Omental fat pad (tissue), 4 donors: ENCODE measurements around the gene LPCAT4. TPM values are rescaled to one million over a fixed set of nuclear protein-coding genes. Genes with fewer than 3 reads are reported as not detected.
"Not testable (repeated sequence)": the region's sequence is repeated elsewhere in the genome, so short reads cannot be mapped to it uniquely, and the experiment has no call there.

Experiments
- ATAC-seq: fragments of 150-250 bp; one replicate; pipeline ENCODE4 v1.9.1; 2016; ENCODE audit warnings: mild to moderate bottlenecking, moderate library complexity; ENCODE audit not compliant: low FRiP score
- DNase-seq: peaks from one replicate; pipeline ENCODE4 v3.0.0-alpha.2; 2019; ENCODE audit warnings: low spot score
- total RNA-seq, 4 donors: library from RNA; depleted of rRNA; stranded (reverse); fragments of >200 nt; gene quantifications; one replicate each; pipeline ENCODE4 v1.1.0, GENCODE V29; 2016
- TF ChIP-seq, protein P1 (sequence below), 3 donors: fragments of 450-650 bp; IDR thresholded peaks; one replicate each; pipeline ENCODE4 v1.5.1; 2016 to 2017; ENCODE audit warnings: antibody characterized with exemption in 3 of 3, mild to moderate bottlenecking in 3 of 3, moderate library complexity in 2 of 3

Gene LPCAT4, protein sequence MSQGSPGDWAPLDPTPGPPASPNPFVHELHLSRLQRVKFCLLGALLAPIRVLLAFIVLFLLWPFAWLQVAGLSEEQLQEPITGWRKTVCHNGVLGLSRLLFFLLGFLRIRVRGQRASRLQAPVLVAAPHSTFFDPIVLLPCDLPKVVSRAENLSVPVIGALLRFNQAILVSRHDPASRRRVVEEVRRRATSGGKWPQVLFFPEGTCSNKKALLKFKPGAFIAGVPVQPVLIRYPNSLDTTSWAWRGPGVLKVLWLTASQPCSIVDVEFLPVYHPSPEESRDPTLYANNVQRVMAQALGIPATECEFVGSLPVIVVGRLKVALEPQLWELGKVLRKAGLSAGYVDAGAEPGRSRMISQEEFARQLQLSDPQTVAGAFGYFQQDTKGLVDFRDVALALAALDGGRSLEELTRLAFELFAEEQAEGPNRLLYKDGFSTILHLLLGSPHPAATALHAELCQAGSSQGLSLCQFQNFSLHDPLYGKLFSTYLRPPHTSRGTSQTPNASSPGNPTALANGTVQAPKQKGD
- 10 to 100 TPM in 2 of 4 donors, 1 to 10 TPM in 2; 5.8 to 28.7 (median 13.3) TPM for total RNA-seq

DNA sequence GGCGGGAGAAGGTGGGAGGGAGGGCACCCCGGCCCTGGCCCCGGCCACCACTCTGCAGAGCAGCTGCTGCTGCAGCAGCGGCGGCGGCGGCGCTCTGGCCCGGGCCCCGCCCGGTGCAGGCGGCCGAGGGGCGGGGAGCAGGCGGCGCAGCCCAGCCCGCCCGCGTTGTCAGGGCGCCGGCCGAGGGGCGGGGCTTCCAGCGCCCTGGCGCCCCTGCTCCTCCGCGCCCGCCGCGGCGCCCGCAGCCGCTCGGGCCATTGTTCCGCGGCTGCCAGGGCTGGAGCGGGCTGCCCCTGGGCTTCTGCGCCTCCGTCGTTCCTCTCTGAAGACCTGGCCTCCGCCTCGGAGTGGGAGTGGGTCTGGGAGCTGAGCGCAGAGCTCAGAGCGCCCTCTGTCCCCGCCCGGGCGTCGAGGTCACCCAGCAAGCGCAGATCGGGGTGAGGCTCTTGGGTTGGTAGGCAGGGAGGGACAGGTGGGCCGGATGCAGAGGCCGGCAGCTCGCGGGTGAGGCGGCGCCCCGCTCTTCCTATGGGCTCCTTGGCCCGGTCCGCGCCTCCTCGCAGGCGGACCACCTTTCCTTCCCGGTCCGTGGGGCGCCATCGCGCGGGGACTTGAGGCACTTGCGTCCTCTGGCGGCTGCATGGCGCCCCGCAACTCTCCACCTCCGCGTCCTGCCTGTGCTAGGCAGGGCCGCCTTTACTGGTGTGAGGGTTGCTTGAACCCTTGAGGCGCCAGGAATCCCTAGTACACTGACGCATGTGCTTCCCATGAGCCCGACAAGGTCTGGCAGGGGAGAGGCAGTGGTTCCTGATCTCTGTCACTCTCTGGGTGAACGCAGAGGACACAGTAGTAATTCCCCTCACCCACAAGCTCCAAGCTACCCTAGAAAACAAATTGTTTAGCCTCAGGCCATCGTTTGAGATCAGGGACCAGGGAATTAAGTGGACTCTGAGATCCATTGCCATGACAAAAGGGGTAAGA, at the start of gene LPCAT4:
Gene LPCAT4 (minus strand): TSS at position 96 of the 981 bp plus-strand sequence. CDS start 96 bp downstream, outside the sequence.
- ATAC-seq (peak; percentile 94), DNase-seq (peak; percentile 77)
- TF ChIP-seq, protein P1, sequence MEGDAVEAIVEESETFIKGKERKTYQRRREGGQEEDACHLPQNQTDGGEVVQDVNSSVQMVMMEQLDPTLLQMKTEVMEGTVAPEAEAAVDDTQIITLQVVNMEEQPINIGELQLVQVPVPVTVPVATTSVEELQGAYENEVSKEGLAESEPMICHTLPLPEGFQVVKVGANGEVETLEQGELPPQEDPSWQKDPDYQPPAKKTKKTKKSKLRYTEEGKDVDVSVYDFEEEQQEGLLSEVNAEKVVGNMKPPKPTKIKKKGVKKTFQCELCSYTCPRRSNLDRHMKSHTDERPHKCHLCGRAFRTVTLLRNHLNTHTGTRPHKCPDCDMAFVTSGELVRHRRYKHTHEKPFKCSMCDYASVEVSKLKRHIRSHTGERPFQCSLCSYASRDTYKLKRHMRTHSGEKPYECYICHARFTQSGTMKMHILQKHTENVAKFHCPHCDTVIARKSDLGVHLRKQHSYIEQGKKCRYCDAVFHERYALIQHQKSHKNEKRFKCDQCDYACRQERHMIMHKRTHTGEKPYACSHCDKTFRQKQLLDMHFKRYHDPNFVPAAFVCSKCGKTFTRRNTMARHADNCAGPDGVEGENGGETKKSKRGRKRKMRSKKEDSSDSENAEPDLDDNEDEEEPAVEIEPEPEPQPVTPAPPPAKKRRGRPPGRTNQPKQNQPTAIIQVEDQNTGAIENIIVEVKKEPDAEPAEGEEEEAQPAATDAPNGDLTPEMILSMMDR (IDR thresholded peaks at IDR 0.05) = peak in 1 of 3 donors; percentile 59

DNA sequence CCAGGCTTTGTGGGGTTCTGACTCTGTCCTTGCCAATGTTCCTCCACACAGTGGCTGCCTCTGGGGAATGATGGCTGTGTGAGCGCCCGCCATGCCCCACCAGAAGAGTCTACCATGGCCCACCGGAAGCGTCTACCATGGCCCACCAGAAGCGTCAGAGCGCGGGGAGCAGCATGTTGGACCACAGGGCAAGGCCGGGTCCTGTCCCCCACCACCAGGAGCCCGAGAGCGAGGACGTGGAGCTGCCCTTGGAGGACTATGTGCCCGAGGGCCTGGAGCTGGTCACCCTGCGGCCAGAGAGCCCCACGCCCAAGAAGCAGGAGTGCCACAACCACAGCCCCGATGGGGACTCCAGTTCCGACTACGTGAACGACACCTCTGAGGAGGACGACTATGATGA, 42.5 kb upstream of the LPCAT4 start:
- not testable (repeated sequence) for DNase-seq, ATAC-seq

DNA sequence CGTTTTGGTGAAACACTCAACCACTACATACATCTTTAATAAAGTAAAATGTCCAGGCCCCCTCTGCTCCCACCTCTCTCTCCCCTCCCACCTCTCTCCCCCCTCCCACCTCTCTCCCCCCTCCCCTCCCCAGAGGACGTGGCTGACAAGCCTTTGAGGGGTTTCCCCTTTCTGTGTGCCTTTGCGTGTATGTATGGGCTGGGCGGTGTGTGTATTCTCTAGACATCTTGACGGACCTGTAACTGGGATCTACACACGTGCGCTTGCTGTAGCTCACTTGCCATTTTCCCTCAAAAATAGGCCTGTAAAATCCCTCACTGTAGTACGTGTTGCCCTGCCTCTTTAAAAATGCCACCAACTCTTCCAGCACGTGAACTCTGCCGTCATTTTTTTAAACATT, 42.0 kb upstream of the LPCAT4 start:
- not testable (repeated sequence) for ATAC-seq, DNase-seq

DNA sequence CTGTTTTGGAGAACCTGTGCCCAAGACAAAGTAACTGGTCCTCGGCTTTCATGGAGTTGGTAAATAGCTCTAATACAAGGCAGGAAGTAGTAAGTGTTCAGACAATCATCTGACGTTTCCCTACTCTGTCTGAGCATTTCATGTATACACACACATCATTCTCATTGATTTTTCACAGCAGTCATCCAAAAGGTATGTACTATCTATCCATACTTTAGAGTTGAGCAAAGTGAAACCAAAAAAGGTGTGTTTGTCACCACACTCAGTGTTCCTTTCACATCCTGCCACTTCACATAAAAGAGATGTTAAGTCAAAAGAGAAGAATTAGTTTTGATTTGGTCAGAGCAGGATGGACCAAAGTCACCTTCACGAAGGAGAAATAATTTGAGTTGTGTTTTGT, 36.9 kb upstream of the LPCAT4 start:
- DNase-seq, ATAC-seq: not testable (repeated sequence)

DNA sequence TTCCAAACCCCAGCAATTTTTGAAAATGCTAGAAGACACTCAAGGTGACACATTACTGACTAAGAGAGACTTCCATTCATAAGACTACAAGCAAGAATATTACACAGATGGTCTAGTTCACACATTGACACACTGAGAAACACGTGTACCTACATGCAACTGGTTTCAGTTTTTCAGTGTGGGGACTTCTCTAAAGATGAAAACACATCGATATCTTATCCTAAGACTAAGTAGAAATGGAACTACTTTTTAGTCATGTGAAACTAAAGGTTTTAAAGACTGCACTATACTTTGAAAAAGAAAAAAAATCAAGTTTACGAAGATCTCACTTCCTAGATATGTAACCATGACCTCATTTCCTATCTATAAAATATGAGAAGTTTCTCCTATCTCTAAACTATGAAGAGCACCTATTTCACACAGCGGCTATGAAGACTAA, 36.2 kb upstream of the LPCAT4 start:
- not testable (repeated sequence) for ATAC-seq, DNase-seq

DNA sequence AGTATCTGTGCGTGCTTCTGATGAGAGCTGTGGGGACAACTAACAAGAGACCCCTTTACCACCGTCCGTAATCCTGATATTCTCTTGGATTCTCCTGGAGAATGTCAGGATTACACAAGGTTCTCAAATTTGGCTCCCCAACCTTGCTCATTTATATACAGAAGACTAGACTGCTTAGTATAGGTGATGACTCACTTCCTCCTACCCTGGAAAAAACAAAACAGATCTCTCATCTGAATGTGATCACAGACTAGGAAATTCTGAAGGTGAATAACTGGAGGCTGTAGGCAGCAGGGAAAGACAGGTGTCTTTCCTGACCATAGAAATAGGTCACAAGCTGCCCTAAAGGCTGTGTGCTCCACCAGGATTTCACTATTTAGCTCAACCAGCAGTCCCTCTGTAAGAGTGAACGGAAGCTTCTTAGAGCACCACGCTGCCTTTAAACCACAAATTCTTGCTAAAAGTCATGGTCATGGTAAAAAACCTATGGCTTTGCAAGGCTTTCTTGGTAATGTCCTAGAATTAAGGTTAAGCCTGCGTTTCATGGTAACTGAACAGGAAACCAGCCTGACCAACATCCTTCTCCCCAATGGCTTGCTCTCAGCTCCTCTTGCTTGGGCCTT, 30.8 kb upstream of the LPCAT4 start:
- not testable (repeated sequence) for DNase-seq, ATAC-seq

DNA sequence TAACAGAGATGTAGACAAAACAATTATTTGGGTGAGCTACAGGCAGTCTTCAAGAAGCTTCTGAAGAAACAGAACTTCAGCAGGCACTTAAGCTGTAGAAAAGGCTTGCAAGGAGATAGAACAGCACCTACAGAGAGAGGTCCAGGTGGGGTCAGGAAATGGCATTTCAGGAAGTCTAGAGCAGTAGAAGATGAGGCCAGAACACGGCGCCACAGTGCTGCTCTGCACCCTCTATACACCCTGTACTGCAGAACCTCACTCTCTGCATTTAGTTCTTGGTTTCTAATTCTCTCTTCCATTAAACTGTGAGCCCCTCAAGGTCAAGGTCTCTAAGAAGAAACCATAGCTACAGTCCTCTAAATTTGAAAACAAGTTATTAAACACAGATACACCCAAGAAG, 26.0 kb upstream of the LPCAT4 start:
- DNase-seq, ATAC-seq: not testable (repeated sequence)

DNA sequence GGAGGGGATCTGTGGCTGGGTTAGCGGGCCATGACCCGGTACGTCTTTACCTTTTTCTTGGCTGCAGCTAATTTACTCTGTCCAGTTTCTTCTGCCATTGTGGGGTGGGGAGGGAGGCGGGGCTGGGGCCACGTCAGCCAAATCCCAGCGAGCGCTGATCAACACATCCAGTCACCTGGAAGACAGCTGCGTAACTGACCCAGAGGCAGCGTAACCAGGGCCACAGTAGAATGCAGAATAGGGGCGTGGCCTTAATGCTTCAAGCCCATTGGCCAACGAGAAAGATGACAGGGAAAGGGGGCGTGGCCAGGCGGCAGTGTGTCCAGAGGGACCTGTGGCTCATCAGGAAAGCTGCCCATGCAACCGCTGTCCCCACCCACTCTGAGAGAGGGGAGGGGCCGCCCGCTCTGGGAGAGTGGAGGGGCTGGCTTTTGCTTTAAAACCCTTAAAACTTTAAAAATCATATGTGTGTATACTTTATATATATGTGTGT, 22.6 kb upstream of the LPCAT4 start:
- not testable (repeated sequence) for ATAC-seq, DNase-seq

DNA sequence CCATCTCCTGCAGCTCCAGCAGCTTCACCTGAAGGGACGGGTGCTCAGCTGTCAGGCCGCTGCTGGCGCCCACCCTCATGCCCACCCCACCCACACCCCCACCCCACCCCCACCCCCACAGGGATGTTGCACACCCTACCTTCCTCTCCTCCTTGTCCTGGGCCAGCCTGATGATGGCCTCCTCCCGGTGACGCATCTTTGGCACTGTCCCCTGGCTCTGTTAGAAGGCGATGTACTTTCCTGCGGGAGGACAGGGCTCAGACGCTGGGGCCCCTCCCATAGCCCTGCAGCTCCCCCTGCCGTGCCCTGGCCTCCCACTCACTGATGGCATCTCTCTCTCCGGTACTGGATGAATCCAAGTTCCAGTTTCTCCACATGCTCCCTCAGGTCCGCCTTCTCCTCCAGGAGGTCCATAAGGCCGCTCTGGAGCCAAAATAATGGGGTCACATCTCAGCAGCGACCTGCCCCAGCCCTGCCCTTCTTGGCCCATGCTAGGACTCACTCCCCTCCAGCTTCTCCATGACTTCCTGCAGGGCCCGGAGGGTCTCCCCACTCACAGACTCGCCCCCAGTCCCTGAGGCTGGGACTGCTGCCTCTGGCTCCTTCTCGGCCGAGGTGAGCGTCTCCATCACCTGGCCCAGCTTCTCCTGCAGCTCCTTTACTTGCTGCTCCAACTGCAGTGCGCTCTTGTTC, 15.0 kb upstream of the LPCAT4 start:
- not testable (repeated sequence) for ATAC-seq, DNase-seq

DNA sequence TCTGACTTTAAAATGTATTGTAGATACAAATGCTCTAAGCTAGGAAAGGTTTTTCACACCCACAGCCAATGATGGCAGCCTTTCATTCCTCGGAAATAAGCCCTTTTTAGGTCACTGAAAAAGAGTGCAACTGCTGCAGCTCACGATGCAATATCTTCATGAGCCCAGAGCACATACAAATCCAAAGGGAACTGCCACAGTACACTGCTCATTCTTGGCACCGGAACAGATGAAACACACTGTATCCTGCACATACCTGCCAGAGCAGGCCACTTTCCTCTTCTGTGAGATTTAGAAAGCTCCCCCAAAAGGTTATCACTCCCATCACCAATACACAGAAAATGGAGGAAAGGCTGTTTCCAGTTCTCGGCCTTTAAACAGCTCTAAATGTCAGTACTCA, 13.5 kb upstream of the LPCAT4 start:
- ATAC-seq, DNase-seq: not testable (repeated sequence)

DNA sequence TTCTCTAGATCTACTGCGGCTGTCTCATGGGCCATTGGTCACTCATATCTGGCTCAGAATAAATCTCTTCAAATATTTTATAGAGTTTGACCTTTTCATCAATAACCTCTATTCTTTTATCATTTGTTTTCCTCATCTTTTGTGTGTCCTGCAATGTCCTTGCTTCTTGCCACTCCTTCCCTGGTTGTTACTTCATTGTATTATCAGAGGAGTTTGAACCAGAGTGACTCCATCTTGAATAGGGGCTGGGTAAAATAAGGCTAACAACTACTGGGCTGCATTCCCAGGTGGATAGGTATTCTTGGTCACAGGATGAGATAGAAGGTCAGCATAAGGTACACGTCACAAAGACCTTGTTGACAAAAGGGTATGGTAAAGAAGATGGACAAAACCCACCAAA, 9.9 kb upstream of the LPCAT4 start:
- TF ChIP-seq, protein P1 (IDR thresholded peaks at IDR 0.05) = no peak
- no peak for ATAC-seq

DNA sequence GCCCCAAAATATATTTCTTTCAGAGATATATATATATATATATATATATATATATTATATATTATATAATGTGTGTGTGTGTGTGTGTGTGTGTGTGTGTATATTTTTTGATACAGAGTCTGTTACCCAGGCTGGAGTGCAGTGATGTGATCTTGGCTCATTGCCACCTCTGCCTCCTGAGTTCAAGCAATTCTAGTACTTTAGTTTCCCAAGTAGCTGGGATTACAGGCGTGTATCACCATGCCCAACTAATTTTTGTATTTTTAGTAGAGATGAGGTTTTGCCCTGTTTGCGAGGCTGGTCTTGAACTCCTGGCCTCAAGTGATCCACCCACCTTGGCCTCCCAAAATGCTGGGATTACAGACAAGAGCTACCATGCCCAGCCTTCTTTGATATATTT, 8.5 kb upstream of the LPCAT4 start:
- DNase-seq, ATAC-seq: not testable (repeated sequence)

More for the DNA sequence above, 9.9 kb upstream of the LPCAT4 start:
- DNase-seq = no peak
